Superior temporal gyrus (tissue), 1 donor: ENCODE measurements around the gene SGK1.
"Not testable (repeated sequence)": the region's sequence is repeated elsewhere in the genome, so short reads cannot be mapped to it uniquely, and the experiment has no call there.

ENCODE experiments used
- DNase-seq: peaks from one replicate; pipeline ENCODE4 v3.0.0-alpha.2; 2016; ENCODE audit errors: extremely low spot score

SGK1 gene

GRCh38 chr6:134190883-134191282 lies 127.0 kb downstream of the SGK1 start:
- no peak for DNase-seq

GRCh38 chr6:134187751-134188150 lies 130.2 kb downstream of the SGK1 start:
- no peak for DNase-seq

DNA sequence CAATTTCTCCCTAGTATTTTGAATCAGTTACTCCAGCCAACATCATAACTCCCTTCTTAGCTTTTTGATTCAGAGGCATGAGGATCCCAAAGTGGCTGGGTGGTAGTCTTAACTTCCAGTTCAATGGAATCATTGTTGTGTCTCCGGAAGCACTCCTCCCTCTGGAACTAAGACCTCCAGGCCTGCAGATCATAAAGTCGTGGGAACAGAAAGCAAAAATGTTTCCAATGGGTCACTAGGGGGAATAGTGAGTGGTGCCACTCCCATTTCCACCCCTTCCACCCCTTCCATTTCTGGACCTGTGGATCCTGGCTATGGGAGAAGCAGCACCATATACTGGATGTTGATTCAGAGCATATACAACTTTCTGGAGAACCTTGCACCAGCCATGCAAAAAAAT lies 130.8 kb downstream of the SGK1 start:
- no peak for DNase-seq

DNA sequence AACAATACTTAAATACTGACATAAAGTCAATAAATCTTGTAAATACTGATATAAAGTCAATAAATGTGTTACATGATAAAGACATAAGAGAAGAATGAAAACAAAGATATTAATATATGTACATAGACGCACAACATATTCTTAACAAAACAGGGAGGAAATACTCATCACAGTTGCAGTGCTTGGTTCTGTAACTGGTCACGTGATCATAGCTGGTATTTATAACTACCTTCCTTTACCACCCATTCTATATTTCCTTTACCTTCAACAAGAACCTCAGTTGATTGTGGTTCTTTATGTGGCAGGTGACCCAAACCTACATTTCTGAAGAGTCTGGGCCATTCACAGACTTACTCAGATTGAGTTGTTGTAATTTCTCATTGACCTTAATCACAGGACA lies 131.6 kb downstream of the SGK1 start:
- DNase-seq, result no peak

DNA sequence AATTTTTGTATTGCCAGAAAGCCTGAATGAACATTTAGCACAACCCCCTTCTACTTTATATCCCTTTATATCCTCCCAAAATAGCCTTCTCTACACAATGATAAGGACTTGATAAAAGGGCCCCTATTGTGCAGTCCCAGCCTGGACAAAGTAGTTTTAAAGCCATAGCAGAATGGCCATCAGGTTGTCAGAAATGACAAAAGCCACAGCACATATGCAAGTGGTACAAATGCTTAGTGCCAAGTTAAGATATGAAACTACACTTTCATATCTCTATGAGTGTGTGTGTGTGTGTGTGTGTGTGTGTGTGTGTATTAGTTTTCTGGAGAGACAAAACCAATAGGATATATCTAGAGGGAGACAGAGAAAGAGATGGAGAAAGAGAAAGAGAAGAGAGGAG lies 132.6 kb downstream of the SGK1 start:
- no peak for DNase-seq

DNA sequence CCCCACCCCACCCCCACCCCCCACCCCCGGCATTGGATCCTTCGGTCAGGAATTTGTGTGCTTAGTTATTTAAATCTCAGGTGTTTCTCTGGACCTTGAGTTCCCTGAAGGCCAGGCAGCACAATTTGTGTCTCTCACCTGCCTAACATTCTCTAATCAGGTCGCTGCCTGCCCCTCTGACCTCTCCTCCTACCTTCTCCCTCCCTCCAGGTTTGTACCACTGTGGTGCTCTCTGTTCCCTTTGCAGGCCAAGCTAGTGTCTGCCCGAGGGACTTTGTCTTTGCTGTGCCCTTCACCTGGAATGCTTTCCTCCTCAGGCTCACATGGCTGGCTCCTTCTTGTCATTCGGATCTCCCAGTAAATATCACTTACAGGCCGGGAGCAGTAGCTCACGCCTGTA lies 134.1 kb downstream of the SGK1 start:
- DNase-seq, result no peak

DNA sequence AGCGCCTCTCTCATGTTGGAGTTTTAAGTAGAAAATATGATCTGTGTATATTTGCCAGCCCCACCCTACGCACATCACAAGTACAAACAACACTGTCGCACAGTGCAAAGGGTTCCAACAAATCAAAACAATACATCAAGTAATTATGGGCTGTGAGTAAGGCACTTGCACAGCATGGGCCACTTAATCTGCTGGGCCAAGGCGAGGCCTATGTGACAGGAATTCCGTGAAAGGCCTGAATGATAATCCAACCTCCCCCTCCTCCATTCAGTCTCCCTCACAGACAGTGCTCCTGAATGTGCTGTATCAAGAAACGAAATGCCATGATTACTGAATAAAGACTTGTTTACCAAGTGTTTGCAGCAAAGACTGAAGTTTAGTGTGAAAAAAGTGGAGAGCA lies 135.4 kb downstream of the SGK1 start:
- DNase-seq, result peak; percentile 37

- DNase-seq, result not testable (repeated sequence)
Measured at GRCh38 chr6:134181726-134182125, 136.2 kb downstream of the SGK1 start.

- DNase-seq, result not testable (repeated sequence)
Measured at GRCh38 chr6:134181251-134181650, 136.7 kb downstream of the SGK1 start.

DNA sequence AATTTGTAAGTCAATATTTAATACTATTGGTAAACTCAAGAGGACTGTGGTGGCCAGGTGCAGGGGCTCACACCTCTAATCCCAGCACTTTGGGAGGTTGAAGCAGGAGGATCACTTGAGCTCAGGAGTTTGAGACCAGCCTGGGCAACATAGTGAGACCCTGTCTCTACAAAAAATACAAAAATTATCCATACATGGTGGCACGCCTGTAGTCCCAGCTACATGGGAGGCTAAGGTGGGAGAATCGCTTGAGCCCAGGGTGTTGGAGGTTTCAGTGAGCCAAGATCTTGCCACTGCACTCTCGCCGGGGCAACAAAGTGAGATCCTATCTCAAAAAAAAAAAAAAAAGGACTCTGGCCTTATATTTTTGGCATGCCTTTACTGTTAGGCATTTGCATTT lies 137.4 kb downstream of the SGK1 start:
- DNase-seq, result not testable (repeated sequence)

GRCh38 chr6:134178161-134179044 lies 139.5 kb downstream of the SGK1 start:
- peak; percentile 96 for DNase-seq

GRCh38 chr6:134177753-134178160 lies 140.2 kb downstream of the SGK1 start:
- peak; percentile 79 for DNase-seq

- DNase-seq, result peak; percentile 67
Measured at GRCh38 chr6:134177236-134177635, 140.7 kb downstream of the SGK1 start.

DNA sequence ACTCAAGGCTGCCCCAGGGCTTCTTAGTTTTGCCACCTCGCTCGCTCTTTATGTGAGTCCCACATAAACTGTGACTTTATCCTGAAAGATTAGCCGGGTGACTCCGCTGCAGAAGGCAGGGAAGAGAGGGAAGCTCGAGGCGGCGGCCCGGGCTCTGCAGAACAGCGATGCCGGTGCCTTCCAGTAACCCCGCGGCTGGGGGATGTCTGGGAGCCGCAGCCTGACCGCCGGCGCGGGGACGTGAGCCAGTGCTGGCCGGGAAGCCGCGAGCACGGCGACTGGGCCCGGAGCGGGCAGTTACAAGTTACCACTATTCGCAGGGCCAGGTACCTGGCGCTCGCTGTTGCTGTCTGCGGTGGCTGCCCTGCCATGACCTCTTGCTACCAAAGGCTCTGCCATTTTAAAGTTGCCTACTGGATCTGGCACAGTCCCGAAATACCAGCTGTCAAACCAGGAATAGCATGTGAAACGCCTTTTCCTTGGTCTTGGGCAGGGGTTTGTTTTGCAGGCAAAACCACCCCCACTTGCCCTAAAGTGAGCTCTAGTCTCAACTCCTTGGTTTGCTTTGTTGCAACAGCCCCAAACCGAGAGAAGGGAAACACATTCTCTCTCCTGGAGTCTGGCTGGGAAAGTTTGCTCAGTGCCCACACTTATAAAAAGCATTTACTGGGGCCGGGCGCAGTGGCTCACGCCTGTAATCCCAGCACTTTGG lies 141.5 kb downstream of the SGK1 start:
- DNase-seq, result peak; percentile 70

DNA sequence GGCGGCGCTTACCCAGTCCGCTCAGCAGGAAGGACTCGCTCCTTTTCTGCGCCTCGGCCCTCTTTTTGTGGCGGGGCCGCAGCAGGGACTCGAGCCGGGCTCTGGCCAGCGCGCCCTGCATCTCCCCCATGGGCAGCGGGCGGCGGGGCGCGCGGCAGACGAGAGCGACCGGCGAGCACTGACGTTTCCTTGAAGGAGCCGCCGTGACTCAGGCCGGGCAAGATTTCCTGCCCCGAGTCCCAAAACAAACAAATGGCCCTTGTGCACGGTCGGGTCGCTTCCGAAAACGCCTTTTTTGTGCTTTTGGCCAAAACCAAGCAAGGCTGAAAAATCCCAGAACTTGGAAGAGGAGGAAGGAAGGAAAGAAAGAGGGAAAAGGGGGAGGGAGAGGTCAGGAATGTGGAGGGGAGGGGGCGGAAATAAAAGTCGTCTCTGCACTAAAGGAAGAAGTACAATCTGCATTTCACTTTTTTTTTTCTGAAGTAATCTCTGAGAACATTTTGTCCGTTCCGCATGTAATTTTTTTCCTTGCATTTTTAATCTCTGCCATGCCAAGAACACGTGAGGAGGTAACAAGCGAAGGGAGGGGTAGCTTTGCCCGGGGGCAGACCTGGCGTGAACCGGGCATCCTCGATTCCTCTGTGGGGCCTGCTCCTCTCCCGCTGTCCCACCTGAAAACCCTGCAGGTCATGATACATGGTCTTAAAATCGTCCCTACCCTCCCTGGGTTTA lies 142.2 kb downstream of the SGK1 start:
- peak; percentile 63 for DNase-seq

DNA sequence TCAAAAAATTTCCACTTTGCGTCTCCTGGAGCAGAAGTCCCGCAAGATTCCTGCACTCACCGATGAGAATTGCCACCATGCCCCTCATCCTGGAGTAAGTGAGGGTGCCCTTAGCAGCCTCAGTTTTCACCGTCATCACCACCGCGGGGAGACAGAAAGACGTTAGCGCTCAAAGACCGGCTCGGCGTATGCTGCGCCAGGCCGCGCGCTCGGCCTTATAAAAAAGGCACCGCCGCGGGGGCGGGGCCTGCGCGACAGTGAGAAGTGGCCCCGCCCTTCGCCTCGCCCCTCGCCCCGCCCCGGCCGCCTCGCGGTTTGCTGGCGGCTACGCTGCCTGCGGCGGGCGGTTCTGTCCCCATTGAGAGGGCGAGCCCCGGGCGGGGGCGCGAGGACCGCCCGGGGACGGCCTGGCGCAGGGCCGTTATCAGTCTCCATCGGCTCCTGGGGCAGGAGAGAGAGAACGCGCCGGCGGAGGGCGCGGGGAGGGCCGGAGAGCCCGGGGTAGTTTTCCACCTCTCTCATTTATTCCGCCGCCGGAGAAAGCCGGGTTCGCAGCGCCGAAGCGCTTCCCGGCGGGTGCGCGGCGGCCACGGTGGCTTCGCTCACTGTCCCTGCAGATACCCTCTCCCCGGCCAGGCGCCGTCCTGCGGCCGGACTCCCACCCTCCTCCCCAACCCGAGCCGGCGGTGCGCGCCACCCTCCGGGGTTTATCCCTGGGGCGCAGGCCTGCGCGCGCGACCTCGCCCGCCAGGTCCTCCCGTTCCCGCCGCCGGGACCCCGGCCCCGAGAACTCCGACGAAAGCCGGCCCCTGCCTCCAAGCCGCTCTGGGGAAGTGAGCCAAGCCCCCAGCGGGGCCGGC lies 143.0 kb downstream of the SGK1 start:
- DNase-seq, result peak; percentile 97

DNA sequence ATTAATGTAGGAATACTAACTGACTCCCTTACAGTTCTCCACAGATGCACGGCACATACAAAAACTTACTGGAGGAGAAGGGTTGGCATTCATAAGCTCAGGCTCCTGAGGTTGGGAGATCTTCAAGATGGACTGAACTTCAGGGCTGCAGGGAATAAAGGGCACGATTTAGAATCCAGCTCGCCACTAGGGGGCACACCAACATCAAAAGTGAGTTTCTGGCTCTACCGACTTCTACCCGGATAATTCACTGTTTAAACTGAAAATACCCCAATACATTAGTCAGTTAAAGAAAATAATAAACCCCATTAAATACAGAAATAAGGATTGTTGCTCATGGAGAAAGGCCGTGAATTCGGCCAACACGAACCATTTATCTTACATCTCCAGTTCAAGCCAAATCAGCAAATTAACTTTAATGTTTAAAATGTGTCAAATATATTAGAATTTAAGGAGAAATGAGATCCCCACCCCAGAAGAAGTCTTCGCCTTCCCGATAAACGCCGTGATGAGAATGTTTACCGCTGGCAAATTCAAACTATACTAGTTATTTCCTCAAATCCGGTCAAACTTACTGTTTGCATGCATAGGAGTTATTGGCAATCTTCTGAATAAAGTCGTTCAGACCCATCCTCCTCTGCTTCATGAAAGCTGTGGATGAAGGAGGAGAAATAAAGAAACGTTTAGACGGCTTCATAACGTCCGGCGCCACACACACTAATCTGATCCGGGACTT lies 143.8 kb downstream of the SGK1 start:
- DNase-seq, result peak; percentile 98

DNA sequence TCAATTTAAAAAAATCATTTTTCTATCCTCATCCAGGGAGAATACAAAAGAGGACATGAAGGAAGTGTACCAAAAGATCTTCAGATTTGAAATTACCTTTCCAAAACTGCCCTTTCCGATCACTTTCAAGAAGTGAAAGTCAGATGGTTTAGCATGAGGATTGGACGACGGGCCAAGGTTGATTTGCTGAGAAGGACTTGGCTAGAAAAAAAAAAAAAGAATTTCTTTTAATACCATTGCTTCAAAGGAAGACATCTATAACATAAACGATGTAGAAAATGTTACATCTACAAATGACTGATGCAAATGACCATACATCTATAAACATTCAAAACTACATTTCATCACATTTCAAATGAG lies 144.6 kb downstream of the SGK1 start:
- DNase-seq, result peak; percentile 62

DNA sequence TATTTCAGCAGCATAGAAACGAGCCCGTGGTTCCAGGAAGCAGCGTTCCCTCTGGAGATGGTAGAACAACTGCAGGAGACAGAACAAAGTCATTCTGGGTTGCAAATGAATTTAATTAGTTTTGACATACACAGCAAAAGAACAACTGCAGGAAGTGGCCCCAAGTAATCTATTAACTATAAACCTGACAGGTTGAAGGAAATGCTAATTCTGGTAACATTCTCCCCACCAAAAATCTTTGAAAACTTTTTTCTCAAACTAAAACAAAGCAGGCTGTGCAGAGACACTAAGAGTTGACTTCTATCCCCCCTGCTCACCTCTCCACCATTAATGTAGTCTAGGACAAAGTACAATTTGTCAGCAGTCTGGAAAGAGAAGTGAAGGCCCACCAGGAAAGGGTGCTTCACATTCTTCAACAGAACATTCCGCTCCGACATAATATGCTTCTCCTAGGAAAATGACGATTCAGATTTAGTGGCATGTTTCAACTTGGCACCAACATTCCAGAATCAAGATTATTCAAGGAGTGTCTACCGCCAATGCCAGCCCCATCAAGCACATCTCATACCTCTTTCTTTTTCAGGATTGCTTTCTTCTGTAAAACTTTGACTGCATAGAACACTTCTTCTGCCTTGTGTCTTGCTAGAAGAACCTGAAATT lies 145.1 kb downstream of the SGK1 start:
- no peak for DNase-seq

DNA sequence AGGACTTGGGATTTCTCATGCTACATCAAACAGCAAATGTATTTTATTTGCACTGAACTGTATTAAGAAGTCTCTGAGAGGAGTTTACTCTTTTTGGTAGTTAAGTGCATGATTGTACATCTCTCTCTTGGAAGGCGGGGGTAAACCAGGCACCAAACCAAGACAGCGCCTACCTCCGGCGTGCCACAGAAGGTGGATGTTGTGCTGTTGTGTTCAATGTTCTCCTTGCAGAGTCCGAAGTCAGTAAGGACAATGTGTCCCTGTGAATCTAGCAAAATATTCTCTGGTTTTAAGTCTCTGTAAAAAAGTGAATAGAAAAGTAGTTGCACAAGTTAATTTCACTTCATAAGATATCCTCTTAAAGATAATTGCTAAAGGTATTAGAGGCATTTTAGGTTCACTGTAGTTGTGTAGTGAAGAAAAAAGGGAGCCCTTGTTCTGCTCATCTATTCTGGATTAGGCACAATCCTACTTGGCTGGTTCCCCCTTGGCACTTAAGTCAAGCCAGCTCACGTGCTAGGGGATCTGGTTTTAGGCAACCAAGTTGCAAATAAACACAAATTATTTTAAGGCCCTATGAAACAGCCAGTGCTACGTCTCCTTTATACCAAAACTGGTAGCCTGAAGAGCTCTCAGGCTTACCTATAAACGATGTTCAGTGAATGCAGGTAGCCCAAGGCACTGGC lies 145.7 kb downstream of the SGK1 start:
- DNase-seq, result peak; percentile 66
